Lung microvascular endothelial cell (primary cell): Measurements from ENCODE around the gene SUFU. TPM values are rescaled to one million over a fixed set of nuclear protein-coding genes. Genes with fewer than 3 reads are reported as not detected.

Source experiments
- DNase-seq, 2 donors: peaks; one replicate each; pipeline versions ENCODE4 v3.0.0 to v3.0.0-alpha.2; 2010; ENCODE audit warnings: low read depth in 2 of 2
- total RNA-seq: library from RNA; depleted of rRNA; stranded (reverse); fragments of >200 nt; gene quantifications from 2 replicates; pipeline ENCODE4 v1.2.1, GENCODE V29; 2014

Gene SUFU
- total RNA-seq, 1 donor from 2014 or later: 3.0 TPM

GRCh38 chr10:102595293-102595692, 91.5 kb downstream of the SUFU start:
- peak in 1 of 2 donors; percentile 38 for DNase-seq

- DNase-seq: no peak
Measured at GRCh38 chr10:102595897-102596296, 92.1 kb downstream of the SUFU start.

GRCh38 chr10:102596506-102596971, 92.8 kb downstream of the SUFU start:
- DNase-seq: peak; percentile 75 to 81

DNA sequence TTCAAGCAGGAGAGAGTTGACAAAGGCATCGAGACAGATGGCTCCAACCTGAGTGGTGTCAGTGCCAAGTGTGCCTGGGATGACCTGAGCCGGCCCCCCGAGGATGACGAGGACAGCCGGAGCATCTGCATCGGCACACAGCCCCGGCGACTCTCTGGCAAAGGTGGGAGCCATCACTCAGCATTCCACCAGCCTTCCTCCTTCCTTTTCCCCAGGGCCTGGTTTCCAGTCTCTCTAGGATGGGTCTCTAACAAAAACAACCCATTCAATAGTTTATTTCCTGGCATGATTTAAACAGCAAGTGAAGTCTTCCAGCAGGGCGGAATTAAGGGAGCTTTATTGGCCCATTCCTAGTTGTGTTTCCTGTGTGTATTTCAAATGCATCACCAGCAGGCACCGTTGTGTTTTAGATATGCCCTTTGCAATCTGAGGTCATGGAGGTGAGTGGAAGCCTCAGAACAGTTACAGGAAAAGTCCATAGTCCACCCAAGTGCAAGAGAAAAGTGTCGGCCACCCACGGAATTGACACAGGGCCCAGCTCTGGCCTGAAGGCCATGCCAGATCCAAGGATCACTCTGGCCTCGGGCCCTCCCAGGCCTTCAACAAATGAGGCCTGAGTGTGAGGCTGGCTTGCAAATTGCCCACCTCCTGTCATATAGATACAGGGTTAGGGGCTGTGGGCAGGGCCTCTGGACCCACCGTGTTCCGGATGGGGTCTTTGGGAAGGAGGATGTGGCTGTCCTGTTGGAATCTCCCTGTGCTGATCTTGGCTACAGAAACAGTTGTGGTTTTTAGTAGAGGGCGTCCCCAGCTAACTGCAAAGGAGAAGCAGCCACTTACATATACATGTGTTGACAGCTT, 93.6 kb downstream of the SUFU start:
- DNase-seq: peak; percentile 50 to 74

GRCh38 chr10:102598243-102598642, 94.5 kb downstream of the SUFU start:
- peak in 1 of 2 donors; percentile 22 for DNase-seq

- DNase-seq: peak; percentile 87 to 88
Measured at GRCh38 chr10:102599565-102600327, 96.0 kb downstream of the SUFU start.

DNA sequence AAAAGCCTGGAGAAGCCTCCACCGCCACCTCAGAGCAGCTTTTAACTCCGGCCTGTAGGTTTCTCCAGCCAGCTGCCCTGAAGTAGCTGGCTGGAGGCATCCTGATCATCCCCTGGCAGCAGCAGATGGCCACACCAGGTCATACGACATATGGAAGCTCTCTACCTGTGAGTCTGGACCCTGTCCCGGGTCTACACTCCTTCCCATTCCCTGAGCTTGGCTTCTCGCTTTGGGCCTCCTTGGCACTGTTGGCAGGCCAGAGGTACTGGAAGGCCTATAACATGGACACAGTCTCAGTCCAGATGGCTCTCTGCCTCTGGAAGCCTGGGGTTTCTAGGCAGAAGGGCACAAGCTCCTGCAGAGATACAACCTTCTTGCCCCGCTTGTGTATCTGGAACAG, 97.0 kb downstream of the SUFU start:
- DNase-seq: no peak

GRCh38 chr10:102601639-102602038, 97.9 kb downstream of the SUFU start:
- no peak for DNase-seq

DNA sequence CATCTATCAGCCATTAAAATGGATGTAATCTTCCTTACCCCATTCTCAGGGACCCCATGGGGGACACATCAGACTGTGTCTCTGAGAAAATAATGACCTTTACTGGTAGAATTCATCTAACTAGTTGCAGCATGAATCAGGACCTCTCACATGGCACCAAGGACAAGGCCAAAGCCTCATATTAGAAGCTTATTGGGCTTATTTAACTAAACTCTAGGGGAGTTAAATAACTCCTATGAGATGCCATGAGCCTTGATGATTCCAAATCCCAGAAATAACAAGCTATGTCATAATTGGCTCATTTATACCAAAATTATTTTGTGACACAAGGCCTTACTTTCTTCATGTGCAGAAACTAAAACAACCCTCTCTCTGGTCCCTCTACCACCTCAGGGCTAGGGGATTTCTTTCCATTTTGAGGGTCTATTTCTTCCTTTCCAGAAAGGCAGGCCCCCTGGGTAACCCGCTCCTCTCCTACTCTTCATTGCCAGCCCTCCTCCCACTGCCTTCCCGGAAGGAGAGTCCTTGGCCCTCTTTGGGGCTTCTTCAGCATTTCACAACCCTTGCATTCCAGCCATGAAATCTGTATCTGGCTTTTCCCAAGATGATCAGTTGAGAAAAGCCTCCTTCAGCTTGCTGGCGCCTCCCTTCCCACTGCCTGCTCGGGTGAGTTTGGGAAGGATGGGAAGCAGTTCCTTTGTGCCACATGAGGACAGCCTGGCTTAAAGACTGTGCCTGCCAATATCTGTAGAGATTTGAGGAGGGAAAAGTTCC, 98.7 kb downstream of the SUFU start:
- no peak for DNase-seq

- peak; percentile 22 to 72 for DNase-seq
Measured at GRCh38 chr10:102603946-102604345, 100.2 kb downstream of the SUFU start.

- peak in 1 of 2 donors; percentile 87 for DNase-seq
Measured at GRCh38 chr10:102604439-102604841, 100.7 kb downstream of the SUFU start.

- DNase-seq: peak in 1 of 2 donors; percentile 25
Measured at GRCh38 chr10:102605712-102606111, 101.9 kb downstream of the SUFU start.

GRCh38 chr10:102608487-102608886, 104.7 kb downstream of the SUFU start:
- DNase-seq: no peak

DNA sequence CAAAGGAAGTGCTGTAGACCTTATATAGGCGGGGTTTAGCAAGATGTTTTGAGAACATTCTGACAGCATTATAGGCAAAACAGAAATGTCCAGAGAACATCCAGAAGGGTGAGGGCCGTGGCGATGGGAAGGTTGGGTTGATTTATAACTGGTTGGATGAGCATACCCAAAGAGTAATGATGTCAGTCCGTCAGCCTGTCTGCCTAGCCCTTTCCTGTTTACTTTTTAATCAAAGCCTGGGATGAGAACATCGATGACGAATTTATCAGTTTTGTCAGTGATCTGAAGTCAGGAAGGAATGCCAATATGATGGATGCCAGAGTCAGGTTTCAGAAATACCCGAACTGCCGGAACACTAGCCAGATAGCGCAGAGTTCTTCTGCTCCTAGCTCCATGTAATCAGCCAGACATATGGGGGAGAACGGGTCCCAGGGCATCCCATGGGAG, 106.7 kb downstream of the SUFU start:
- peak; percentile 77 to 83 for DNase-seq

DNA sequence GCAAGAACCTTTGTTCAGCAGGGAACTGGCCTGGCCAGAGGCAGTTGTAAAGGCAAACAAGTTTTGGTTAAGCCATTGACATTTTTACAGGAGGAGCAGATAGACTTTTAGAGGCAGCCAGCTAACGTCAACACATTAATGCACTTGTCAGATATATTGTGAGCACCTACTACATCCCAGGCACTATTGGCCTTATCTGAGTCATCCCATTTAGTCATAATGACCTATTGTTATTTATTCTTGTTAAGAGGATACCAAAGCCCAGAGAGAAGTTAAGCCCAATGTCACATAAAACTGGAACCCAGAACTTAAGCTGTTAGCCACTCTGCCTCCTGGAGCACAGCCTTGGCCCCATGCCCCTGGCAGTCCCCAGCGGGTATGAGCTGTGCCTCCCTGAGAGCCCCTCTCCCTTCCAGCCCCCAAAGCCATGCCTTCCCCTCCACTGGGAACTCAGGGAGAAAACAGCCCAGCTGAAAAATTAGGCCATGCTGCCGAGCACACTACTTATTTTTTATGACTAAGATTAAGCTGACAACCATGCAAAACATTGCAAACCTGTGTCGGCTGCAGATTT, 107.8 kb downstream of the SUFU start:
- peak; percentile 59 to 84 for DNase-seq

DNA sequence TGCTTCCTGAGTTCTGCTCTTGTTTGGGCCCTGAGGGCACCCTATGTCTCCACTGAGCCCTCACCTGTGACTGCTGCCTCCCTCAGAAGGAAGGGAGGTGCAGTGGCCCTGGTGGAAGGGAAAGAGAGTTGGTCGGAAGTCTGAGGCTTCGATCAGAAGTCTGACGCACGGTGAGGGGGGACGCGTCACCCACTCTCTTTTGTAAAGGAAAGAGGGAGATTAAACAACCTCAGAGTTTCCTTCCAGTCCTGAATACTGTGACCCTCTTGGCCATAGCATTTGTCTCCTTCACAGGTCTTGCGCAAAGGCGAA, 109.1 kb downstream of the SUFU start:
- DNase-seq: no peak

DNA sequence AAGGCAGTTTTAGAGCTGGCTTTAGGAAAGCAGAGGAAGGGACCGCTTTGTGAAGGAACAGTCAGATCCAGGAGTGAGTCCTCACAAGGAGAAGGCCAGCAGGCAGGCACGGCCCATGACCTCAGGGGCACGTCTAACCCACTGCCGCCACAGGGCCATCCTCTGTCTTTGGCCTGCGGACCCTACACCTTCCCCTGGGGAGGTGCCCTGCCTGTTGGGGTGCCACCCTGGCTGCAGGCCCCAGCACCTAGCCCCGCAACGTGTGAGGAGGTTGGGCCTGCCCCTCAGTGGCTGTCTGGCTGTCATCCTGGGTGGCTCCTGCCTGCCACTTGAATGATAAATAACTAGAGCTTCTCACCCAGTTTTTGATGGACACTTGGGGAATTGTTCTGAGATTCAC, 109.5 kb downstream of the SUFU start:
- DNase-seq: no peak

DNA sequence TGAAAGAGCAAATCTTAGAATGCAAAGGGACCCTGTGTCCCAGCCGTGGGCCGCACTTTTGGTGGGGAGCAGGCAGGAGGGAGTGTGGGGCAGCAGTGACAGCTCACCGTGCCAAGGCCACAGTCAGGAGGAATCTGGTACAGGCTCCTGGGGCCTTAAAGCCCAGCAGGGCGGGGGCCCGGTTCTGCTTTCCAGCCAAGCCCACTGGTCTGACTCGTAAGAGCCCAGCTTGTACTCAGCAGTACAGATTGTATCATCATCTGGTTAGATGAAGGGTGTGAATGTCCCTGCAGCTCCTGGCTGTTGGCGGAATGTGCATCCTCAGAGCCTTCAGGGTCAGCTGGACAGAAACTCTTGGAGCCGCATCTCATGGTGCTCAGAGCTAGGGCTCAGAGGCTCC, 110.0 kb downstream of the SUFU start:
- DNase-seq: no peak

GRCh38 chr10:102614888-102615287, 111.1 kb downstream of the SUFU start:
- DNase-seq: no peak

DNA sequence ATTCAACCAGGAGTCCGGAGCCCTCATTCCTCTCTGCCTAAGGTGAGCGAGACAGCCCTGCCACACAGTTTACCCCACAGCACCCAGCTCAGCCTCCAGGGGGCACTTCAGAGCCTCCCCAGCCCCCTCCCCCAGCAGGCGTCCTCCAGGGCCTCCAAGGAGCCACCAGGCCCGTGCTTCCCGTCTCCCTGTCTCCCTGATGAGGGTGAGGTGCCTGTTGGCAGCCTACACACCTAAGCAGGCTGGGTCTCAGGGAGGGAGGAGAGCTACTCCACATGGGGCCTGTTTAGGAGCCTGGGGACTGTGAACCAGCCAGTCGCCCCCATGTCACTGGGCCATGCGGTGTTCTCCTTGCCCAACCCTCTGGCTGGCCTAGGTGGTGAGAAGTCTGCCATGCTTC, 111.6 kb downstream of the SUFU start:
- peak in 1 of 2 donors; percentile 23 for DNase-seq

DNA sequence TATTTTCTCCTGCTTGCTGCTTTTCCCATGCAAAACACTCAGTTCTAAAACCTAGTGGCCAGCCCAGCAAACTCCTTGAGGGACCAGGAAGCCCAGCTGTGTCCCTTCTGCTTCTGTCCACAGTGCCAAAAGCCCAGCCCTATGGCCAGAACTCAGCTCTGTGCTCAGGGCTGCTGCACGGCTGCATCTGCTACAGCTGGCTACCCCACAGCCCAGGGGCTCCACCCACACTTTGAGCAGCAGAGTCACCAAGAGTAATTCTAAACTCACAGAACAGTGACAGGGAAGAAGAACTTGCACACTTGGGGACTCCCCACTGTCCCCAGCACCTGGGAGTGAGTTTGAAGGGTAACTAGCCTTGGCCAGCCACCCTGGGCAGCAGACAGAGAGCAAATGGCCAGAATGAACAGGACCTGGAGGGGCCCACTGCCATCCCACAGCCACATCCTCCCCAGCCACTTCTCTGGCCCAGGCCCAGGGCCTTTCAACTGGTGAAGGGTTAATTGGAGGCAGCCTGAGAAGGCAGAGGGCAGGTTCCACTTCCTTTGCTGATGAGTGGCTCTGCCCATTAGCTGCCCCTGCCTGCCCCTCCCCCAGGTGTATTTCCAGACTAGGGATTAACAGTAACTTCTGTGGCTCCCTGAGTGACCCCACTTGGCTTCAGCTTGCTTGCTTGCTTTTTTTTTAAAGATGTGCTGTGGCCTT, 112.4 kb downstream of the SUFU start:
- no peak for DNase-seq
